Testis (tissue), 2 donors: ENCODE data around the gene TMEM164.

Experiments used
- CTCF ChIP-seq, 3 experiments: fragments of 450-650 bp in 2 of 3; fragments of 200-600 bp in 1 of 3; sonication (generic) in 1 of 3; IDR thresholded peaks; one replicate each; pipeline ENCODE4 v1.5.1; 2016 to 2019; ENCODE audit warnings: antibody characterized with exemption in 3 of 3, mild to moderate bottlenecking in 2 of 3, moderate library complexity in 1 of 3
- POLR2A ChIP-seq: fragments of 450-650 bp; IDR thresholded peaks from one replicate; pipeline ENCODE4 v1.6.1; 2017; ENCODE audit warnings: antibody characterized with exemption, mild to moderate bottlenecking, moderate library complexity

DNA sequence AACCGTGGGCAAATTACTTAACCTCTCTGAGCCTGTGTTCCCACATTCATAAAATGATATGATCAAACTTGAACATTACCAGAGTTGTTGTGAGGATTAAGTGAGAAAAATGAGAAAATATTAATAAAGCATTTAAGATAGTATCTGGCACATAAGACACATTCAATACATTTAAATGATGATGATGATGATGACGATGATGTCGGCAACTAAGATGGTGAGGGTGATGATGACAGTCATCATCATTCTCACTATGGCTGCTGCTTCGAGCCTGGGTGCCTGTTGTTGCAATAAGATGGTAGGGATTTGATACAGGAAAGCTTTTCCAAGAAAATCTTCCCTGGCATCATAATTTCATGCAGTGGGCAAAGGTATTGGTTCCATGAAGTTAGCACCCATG lies 11.1 kb downstream of the TMEM164 start:
- no peak for TF ChIP-seq CTCF (IDR thresholded peaks at IDR 0.05)
- TF ChIP-seq POLR2A, result no peak
